Endodermal cell (in vitro differentiated cells): ENCODE results near the gene EHD4. TPM values are rescaled to one million over a fixed set of nuclear protein-coding genes. Genes with fewer than 3 reads are reported as not detected.
A peak's percentile ranks its signal among the peaks of the same experiment; 100 is the strongest.

Experiments
- DNase-seq: peaks from one replicate; pipeline ENCODE4 v3.0.0-alpha.2; 2017
- H3K27ac ChIP-seq: 2 replicates; pipeline ENCODE4 v1.5.1; 2013; ENCODE audit warnings: mild to moderate bottlenecking, low read depth, low read length, moderate library complexity
- H3K27me3 ChIP-seq: 2 replicates; pipeline ENCODE4 v1.6.1; 2013; ENCODE audit warnings: mild to moderate bottlenecking, low read length, moderate library complexity; ENCODE audit not compliant: insufficient read depth, control insufficient read depth, poor library complexity, severe bottlenecking
- H3K36me3 ChIP-seq: 2 replicates; pipeline ENCODE4 v1.7.0; 2013; ENCODE audit warnings: mild to moderate bottlenecking, low read length, moderate library complexity; ENCODE audit not compliant: control insufficient read depth, insufficient read depth
- H3K4me1 ChIP-seq: one replicate; pipeline ENCODE4 v1.7.0; 2013; ENCODE audit warnings: low read length; ENCODE audit not compliant: control insufficient read depth, insufficient read depth
- H3K4me3 ChIP-seq: 2 replicates; pipeline ENCODE4 v1.5.1; 2013; ENCODE audit warnings: mild to moderate bottlenecking, low read length, moderate library complexity
- H3K9ac ChIP-seq: 2 replicates; pipeline ENCODE4 v1.6.1; 2013; ENCODE audit warnings: mild to moderate bottlenecking, low read length, moderate library complexity; ENCODE audit not compliant: poor library complexity, severe bottlenecking; ENCODE audit errors: extremely low read depth
- H3K9me3 ChIP-seq: 2 replicates; pipeline ENCODE4 v1.6.1; 2013; ENCODE audit warnings: mild to moderate bottlenecking, low read length, moderate library complexity; ENCODE audit not compliant: control insufficient read depth
- H3K27ac Mint-ChIP-seq: 2 replicates; pipeline ENCODE4 v1.8.0; 2020; ENCODE audit warnings: mixed read lengths
- H3K27me3 Mint-ChIP-seq: 2 replicates; pipeline ENCODE4 v1.8.0; 2021; ENCODE audit warnings: mild to moderate bottlenecking, mixed read lengths; ENCODE audit not compliant: insufficient read depth
- H3K36me3 Mint-ChIP-seq: 2 replicates; pipeline ENCODE4 v1.8.0; 2020; ENCODE audit warnings: low read depth, mixed read lengths
- H3K4me1 Mint-ChIP-seq: 2 replicates; pipeline ENCODE4 v1.8.0; 2020; ENCODE audit warnings: mixed read lengths
- H3K4me3 Mint-ChIP-seq: 2 replicates; pipeline ENCODE4 v1.8.0; 2020; ENCODE audit warnings: mild to moderate bottlenecking, moderate library complexity, mixed read lengths
- H3K9me3 Mint-ChIP-seq: 2 replicates; pipeline ENCODE4 v1.8.0; 2020; ENCODE audit warnings: mild to moderate bottlenecking, mixed read lengths
- WGBS, 2 experiments: methylation state at CpG; one replicate each; pipeline versions ENCODE4 v1.1.5 to v1.1.7; 2013; ENCODE audit warnings: missing lambda C conversion rate in 2 of 2, mixed read lengths in 1 of 2; ENCODE audit not compliant: insufficient coverage in 1 of 2, insufficient read length in 1 of 2; 5-methylcytosine and 5-hydroxymethylcytosine counted together
- total RNA-seq, 2 donors: library from RNA; stranded (reverse); fragmentation: NEBNext Ultra II Directional in 1 of 2; extraction: Animal tissue kit (Norgen Biotek cat#: 25700) in 1 of 2; gene quantifications; 2 replicates in 1 of 2; 3 replicates in 1 of 2; pipeline ENCODE4 v1.2.1, GENCODE V29; 2021
- TF ChIP-seq, protein P1 (sequence below): fragments of 200-600 bp; sonication (generic); conservative IDR thresholded peaks from 2 replicates; pipeline ENCODE4 v1.5.0; 2021; ENCODE audit warnings: antibody characterized with exemption, mild to moderate bottlenecking

The EHD4 gene
- total RNA-seq, 2 donors from 2014 or later = 16.9 to 17.3 TPM

DNA sequence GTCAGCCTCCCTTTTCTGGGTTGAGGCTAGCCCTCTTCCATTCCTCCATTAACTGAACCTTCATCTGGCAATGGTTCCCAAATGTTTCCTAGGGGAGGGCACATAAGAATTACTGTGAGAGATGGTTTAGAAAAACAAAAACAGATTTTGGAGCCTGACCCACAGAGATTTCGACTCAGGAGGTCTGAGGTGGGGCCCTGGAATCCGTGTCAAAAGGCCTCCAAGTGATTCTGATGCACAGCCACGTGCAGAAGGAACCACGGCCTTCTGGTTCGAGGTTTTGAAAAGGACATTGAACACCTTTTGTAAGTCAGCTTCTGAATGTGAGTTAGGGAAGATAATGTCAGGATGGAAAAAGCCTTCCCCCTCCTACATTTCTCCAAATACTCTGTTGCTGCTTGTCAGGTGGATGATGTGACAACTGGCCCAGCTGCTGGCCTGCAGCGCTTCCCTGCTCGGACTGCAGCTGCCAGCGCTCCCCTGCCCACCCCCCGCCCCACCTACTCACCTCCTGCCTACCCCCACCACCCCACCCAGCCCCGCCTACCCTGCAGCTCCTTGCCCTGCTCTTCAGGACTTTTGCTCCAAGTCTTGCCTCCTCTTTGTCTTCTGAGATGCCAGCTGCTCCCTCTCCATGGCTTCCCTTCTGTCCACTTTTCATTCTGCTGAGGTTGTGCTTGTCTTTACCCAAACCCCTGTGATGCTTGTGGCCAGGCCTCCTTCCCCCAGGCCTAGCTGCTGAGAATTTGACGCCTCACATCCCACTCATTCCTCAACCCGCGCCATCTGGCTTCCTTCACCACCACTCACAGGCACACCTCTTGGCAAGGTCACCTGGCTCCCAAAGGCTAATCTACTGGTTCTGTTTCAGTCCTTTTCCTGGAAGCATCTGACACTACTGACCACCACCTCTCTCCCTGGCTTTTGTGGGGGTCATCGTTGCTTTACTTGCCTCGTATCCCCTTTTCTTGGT lies 6.6 kb downstream of the EHD4 start:
- Histone ChIP-seq H3K27me3 (no peaks in the 10 kb centered on the region), H3K27ac (no peak overlapping the region), H3K4me1 (no peaks in the 10 kb centered on the region), H3K9me3 (no peaks in the 10 kb centered on the region), H3K9ac (no peak overlapping the region), H3K36me3 (no peaks in the 10 kb centered on the region), H3K4me3 (no peak overlapping the region)
- Mint-ChIP-seq H3K27me3 (no peaks in the 10 kb centered on the region), H3K36me3 (peaks cover 18% of the 10 kb centered on the region), H3K4me3 (no peak overlapping the region), H3K9me3 (peaks cover 11% of the 10 kb centered on the region), H3K27ac (peak overlapping the region; percentile 18), H3K4me1 (peaks cover 22% of the 10 kb centered on the region)
- TF ChIP-seq, protein P1, sequence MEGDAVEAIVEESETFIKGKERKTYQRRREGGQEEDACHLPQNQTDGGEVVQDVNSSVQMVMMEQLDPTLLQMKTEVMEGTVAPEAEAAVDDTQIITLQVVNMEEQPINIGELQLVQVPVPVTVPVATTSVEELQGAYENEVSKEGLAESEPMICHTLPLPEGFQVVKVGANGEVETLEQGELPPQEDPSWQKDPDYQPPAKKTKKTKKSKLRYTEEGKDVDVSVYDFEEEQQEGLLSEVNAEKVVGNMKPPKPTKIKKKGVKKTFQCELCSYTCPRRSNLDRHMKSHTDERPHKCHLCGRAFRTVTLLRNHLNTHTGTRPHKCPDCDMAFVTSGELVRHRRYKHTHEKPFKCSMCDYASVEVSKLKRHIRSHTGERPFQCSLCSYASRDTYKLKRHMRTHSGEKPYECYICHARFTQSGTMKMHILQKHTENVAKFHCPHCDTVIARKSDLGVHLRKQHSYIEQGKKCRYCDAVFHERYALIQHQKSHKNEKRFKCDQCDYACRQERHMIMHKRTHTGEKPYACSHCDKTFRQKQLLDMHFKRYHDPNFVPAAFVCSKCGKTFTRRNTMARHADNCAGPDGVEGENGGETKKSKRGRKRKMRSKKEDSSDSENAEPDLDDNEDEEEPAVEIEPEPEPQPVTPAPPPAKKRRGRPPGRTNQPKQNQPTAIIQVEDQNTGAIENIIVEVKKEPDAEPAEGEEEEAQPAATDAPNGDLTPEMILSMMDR = no peak
- peak; percentile 56 for DNase-seq
- WGBS, 2 experiments = 77 to 100% methylated on average over 6 to 12 of the region's 15 CpGs

DNA sequence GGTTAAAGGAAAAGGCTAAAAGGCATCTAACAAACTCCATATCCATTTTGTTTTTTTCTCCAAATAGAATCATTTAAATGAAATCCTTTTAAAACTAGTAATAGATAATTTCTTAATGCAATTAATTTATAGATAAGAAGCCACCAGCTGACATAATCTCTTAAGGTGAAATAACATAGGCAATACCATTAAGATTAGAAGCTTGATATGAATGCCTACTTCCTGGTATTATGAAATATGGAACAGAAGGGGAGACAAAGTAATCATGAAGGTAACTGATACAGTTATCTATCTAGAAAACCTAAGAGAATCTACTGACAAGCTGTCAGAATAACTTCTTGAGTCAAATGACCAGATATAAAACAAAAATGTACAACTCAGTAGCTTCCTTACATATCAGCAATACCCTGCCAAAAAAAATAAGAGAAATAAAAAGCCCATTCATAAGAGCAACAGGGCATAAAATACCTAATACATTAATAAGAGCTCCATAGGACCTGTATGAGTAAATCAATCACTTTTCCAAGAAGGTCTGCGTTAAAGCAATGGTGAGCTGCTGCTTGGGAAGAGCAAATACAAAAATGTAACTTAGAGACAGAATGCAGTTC lies 10.7 kb downstream of the EHD4 start:
- Histone ChIP-seq H3K27ac (no peak overlapping the region), H3K9ac (no peak overlapping the region), H3K4me3 (no peak overlapping the region), H3K9me3 (no peaks in the 10 kb centered on the region), H3K36me3 (no peaks in the 10 kb centered on the region), H3K27me3 (no peaks in the 10 kb centered on the region), H3K4me1 (no peaks in the 10 kb centered on the region)
- Mint-ChIP-seq H3K36me3 (peaks cover 22% of the 10 kb centered on the region), H3K27me3 (no peaks in the 10 kb centered on the region), H3K4me3 (no peak overlapping the region), H3K9me3 (peaks cover 11% of the 10 kb centered on the region), H3K4me1 (peaks cover 12% of the 10 kb centered on the region), H3K27ac (no peak overlapping the region)
- WGBS, 2 experiments = 95 to 100% methylated on average over 1 of the region's 1 CpG
- TF ChIP-seq, protein P1 = no peak
- DNase-seq = no peak

DNA sequence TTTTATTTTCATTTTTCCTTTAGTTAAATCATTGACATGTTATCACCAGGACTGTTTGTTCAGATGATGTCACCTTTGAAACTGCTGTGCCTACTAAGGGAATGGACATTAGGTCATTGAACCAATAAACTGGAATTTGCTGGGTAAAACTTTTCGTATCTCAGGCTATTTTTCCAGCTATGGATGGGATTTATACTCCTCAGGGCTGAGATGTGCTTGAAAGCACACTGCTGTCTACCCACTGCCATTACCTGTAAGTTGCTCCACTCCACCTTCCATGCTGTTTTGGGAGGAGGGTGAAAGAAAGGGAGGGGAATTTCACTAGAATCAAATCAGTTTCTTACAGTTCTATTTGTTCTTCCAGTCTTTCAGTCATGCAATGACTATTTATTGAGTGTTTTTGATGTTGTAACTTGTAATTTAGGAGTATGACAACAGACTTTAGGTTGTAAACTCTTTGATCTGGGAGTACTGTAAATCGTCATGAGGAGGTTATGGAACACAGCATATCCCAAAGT lies 11.3 kb downstream of the EHD4 start:
- no peak overlapping the region for H3K27ac ChIP-seq
- Mint-ChIP-seq H3K36me3 (peaks cover 22% of the 10 kb centered on the region), H3K27ac (peak overlapping the region; percentile 35), H3K4me1 (peaks cover 11% of the 10 kb centered on the region), H3K4me3 (no peak overlapping the region), H3K27me3 (no peaks in the 10 kb centered on the region), H3K9me3 (peaks cover 11% of the 10 kb centered on the region)
- no peaks in the 10 kb centered on the region for H3K4me1 ChIP-seq
- peak; percentile 7 for DNase-seq
- TF ChIP-seq, protein P1 = no peak
- H3K9ac ChIP-seq = no peak overlapping the region
- H3K27me3 ChIP-seq = no peaks in the 10 kb centered on the region
- no peaks in the 10 kb centered on the region for H3K9me3 ChIP-seq
- H3K36me3 ChIP-seq = no peaks in the 10 kb centered on the region
- H3K4me3 ChIP-seq = no peak overlapping the region
- WGBS, 2 experiments = 71 to 90% methylated on average over 1 to 2 of the region's 2 CpGs
